HG03060 (cell line): Measurements from ENCODE around the gene GALNT8.
"Not testable (repeated sequence)": the region's sequence is repeated elsewhere in the genome, so short reads cannot be mapped to it uniquely, and the experiment has no call there.

ENCODE experiments used
- ATAC-seq: cut with Tn5 transposase; IDR thresholded peaks from one replicate; pipeline ENCODE4 v1.9.1; 2021; ENCODE audit warnings: low read depth, moderate number of reproducible peaks; ENCODE audit not compliant: unreplicated experiment

Gene GALNT8

GRCh38 chr12:4742416-4742970 is 22.3 kb downstream of the GALNT8 start:
- ATAC-seq = no peak

GRCh38 chr12:4743046-4743445 is 22.8 kb downstream of the GALNT8 start:
- ATAC-seq = no peak

GRCh38 chr12:4744709-4745108 is 24.5 kb downstream of the GALNT8 start:
- ATAC-seq = no peak

- no peak for ATAC-seq
These were observed 25.0 kb downstream of the GALNT8 start for GRCh38 chr12:4745249-4745648.

- ATAC-seq = not testable (repeated sequence)
These were observed 31.5 kb downstream of the GALNT8 start for GRCh38 chr12:4751654-4752053.

GRCh38 chr12:4762773-4763172 is 42.6 kb downstream of the GALNT8 start:
- ATAC-seq = no peak

- no peak for ATAC-seq
These were observed 43.3 kb downstream of the GALNT8 start for GRCh38 chr12:4763549-4763948.

- no peak for ATAC-seq
These were observed 46.2 kb downstream of the GALNT8 start for GRCh38 chr12:4766445-4766844.

GRCh38 chr12:4767186-4767585 is 47.0 kb downstream of the GALNT8 start:
- no peak for ATAC-seq

GRCh38 chr12:4768341-4768740 is 48.1 kb downstream of the GALNT8 start:
- ATAC-seq = no peak

GRCh38 chr12:4769073-4769472 is 48.9 kb downstream of the GALNT8 start:
- no peak for ATAC-seq

GRCh38 chr12:4771172-4771959 is 51.2 kb downstream of the GALNT8 start:
- ATAC-seq = no peak

GRCh38 chr12:4771960-4772566 is 51.9 kb downstream of the GALNT8 start:
- no peak for ATAC-seq

- no peak for ATAC-seq
These were observed 55.7 kb downstream of the GALNT8 start for GRCh38 chr12:4775936-4776335.

GRCh38 chr12:4779749-4780148 is 59.5 kb downstream of the GALNT8 start:
- ATAC-seq = no peak

- no peak for ATAC-seq
These were observed 60.7 kb downstream of the GALNT8 start for GRCh38 chr12:4780641-4781611.

- ATAC-seq = no peak
These were observed 64.3 kb downstream of the GALNT8 start for GRCh38 chr12:4784404-4785054.

- no peak for ATAC-seq
These were observed 66.6 kb downstream of the GALNT8 start for GRCh38 chr12:4786795-4787194.

- no peak for ATAC-seq
These were observed 67.8 kb downstream of the GALNT8 start for GRCh38 chr12:4787965-4788364.

- ATAC-seq = no peak
These were observed 69.6 kb downstream of the GALNT8 start for GRCh38 chr12:4789776-4790175.
